Chondrocyte (in vitro differentiated cells): Measurements from ENCODE around the gene SAE1. TPM values are rescaled to one million over a fixed set of nuclear protein-coding genes. Genes with fewer than 3 reads are reported as not detected.

Experiments
- DNase-seq: peaks from one replicate; pipeline ENCODE4 v3.0.0; 2021; ENCODE audit warnings: mixed read lengths, low spot score
- H3K27ac Mint-ChIP-seq: one replicate; pipeline ENCODE4 v1.8.0; 2021; ENCODE audit warnings: mild to moderate bottlenecking, moderate library complexity, mixed read lengths; ENCODE audit not compliant: unreplicated experiment
- H3K27me3 Mint-ChIP-seq: 2 replicates; pipeline ENCODE4 v1.8.0; 2021; ENCODE audit warnings: low read depth, mixed read lengths
- H3K36me3 Mint-ChIP-seq: 2 replicates; pipeline ENCODE4 v1.8.0; 2021; ENCODE audit warnings: low read depth, mixed read lengths
- H3K4me1 Mint-ChIP-seq: 2 replicates; pipeline ENCODE4 v1.8.0; 2021; ENCODE audit warnings: low read depth, mild to moderate bottlenecking, mixed read lengths
- H3K4me3 Mint-ChIP-seq: one replicate; pipeline ENCODE4 v1.8.0; 2021; ENCODE audit warnings: mild to moderate bottlenecking, moderate library complexity, mixed read lengths; ENCODE audit not compliant: unreplicated experiment
- H3K9me3 Mint-ChIP-seq: 2 replicates; pipeline ENCODE4 v1.8.0; 2021; ENCODE audit warnings: low read depth, mixed read lengths
- CTCF ChIP-seq: fragments of 200-600 bp; sonication (generic); IDR thresholded peaks from 2 replicates; pipeline ENCODE4 v1.5.0; 2021; ENCODE audit warnings: antibody characterized with exemption, mild to moderate bottlenecking, moderate library complexity
- total RNA-seq: library from RNA; stranded (reverse); gene quantifications from 3 replicates; pipeline ENCODE4 v1.2.1, GENCODE V29; 2021

The SAE1 gene
- total RNA-seq, 1 donor from 2014 or later = 91.2 TPM

GRCh38 chr19:47113850-47114651 lies 16.6 kb upstream of the SAE1 start:
- Mint-ChIP-seq H3K4me1 (peaks cover 25% of the 10 kb centered on the region), H3K27ac (peak overlapping the region; percentile 100), H3K27me3 (no peaks in the 10 kb centered on the region), H3K9me3 (no peaks in the 10 kb centered on the region), H3K4me3 (peak overlapping the region; percentile 96), H3K36me3 (peaks cover 13% of the 10 kb centered on the region)
- DNase-seq = no peak
- TF ChIP-seq CTCF = no peak

GRCh38 chr19:47120470-47121067 lies 10.1 kb upstream of the SAE1 start:
- H3K27me3 Mint-ChIP-seq = no peaks in the 10 kb centered on the region
- H3K4me1 Mint-ChIP-seq = peaks cover 17% of the 10 kb centered on the region
- no peak for TF ChIP-seq CTCF
- H3K36me3 Mint-ChIP-seq = no peaks in the 10 kb centered on the region
- no peak overlapping the region for H3K4me3 Mint-ChIP-seq
- peak overlapping the region; percentile 28 for H3K27ac Mint-ChIP-seq
- no peaks in the 10 kb centered on the region for H3K9me3 Mint-ChIP-seq
- no peak for DNase-seq

- Mint-ChIP-seq H3K4me1 (peaks cover 17% of the 10 kb centered on the region), H3K27me3 (no peaks in the 10 kb centered on the region), H3K4me3 (no peak overlapping the region), H3K27ac (peak overlapping the region; percentile 77), H3K9me3 (no peaks in the 10 kb centered on the region), H3K36me3 (no peaks in the 10 kb centered on the region)
- DNase-seq = no peak
- peak; percentile 37 for TF ChIP-seq CTCF
These were observed 8.0 kb upstream of the SAE1 start for GRCh38 chr19:47122359-47123335.

- H3K36me3 Mint-ChIP-seq = no peaks in the 10 kb centered on the region
- no peaks in the 10 kb centered on the region for H3K27me3 Mint-ChIP-seq
- H3K4me1 Mint-ChIP-seq = peaks cover 17% of the 10 kb centered on the region
- DNase-seq = no peak
- TF ChIP-seq CTCF = no peak
- H3K9me3 Mint-ChIP-seq = no peaks in the 10 kb centered on the region
- no peak overlapping the region for H3K4me3 Mint-ChIP-seq
- H3K27ac Mint-ChIP-seq = peak overlapping the region; percentile 20
These were observed 7.2 kb upstream of the SAE1 start for GRCh38 chr19:47123406-47123805.
